OCI-LY3 (cell line): ENCODE results near the gene TNFAIP8L3.
"Not testable (repeated sequence)": the region's sequence is repeated elsewhere in the genome, so short reads cannot be mapped to it uniquely, and the experiment has no call there.

Source experiments
- H2AFZ ChIP-seq: fragments of 200-600, 300-600 bp; shearing (Covaris generic); 2 replicates; pipeline ENCODE4 v1.6.0; 2014; ENCODE audit warnings: antibody characterized with exemption, low read depth, low read length
- H3K27ac ChIP-seq: fragments of 200-600, 300-600 bp; sonication (generic); 2 replicates; pipeline ENCODE4 v1.5.1; 2014; ENCODE audit warnings: mild to moderate bottlenecking, low read length, moderate library complexity, mixed read lengths
- H3K27me3 ChIP-seq: fragments of 200-600, 300-600 bp; sonication (generic); 2 replicates; pipeline ENCODE4 v1.6.1; 2014; ENCODE audit warnings: low read depth, low read length, mixed read lengths
- H3K36me3 ChIP-seq: fragments of 200-600, 300-600 bp; sonication (generic); replicated peaks from 2 replicates; pipeline ENCODE3; 2014; ENCODE audit warnings: low read depth, low read length, mixed read lengths
- H3K4me1 ChIP-seq: fragments of 300-600, 200-600 bp; sonication (generic); 2 replicates; pipeline ENCODE4 v1.6.1; 2014; ENCODE audit warnings: low read length, mixed read lengths
- H3K4me2 ChIP-seq: fragments of 200-600, 300-600 bp; sonication (generic); 2 replicates; pipeline ENCODE4 v1.6.1; 2014; ENCODE audit warnings: low read length, mixed read lengths
- H3K4me3 ChIP-seq: fragments of 300-600, 200-600 bp; sonication (generic); 2 replicates; pipeline ENCODE4 v1.5.1; 2014; ENCODE audit warnings: antibody characterized with exemption, mild to moderate bottlenecking, low read length, moderate library complexity
- H3K79me2 ChIP-seq: fragments of 300-600, 200-600 bp; shearing (Covaris generic); 2 replicates; pipeline ENCODE4 v1.6.1; 2014; ENCODE audit warnings: mild to moderate bottlenecking, low read length, mixed read lengths
- H3K9ac ChIP-seq: fragments of 300-600, 200-600 bp; shearing (Covaris generic); 2 replicates; pipeline ENCODE4 v1.6.0; 2014; ENCODE audit warnings: mild to moderate bottlenecking, low read length, moderate library complexity
- H3K9me3 ChIP-seq: fragments of 200-600, 300-600 bp; shearing (Covaris generic); 2 replicates; pipeline ENCODE4 v1.6.1; 2014; ENCODE audit warnings: low read length, mixed read lengths; ENCODE audit not compliant: insufficient read depth
- H4K20me1 ChIP-seq: fragments of 200-600, 300-600 bp; sonication (generic); 2 replicates; pipeline ENCODE4 v1.6.1; 2016; ENCODE audit warnings: low read length, mixed read lengths; ENCODE audit not compliant: insufficient read depth
- EZH2phosphoT487 ChIP-seq: fragments of 200-600 bp; shearing (Covaris generic); IDR thresholded peaks from 2 replicates; pipeline ENCODE4 v1.6.1; 2018; ENCODE audit warnings: antibody characterized with exemption, mixed run types, low read depth
- TF ChIP-seq, protein P1 (sequence below): fragments of 200-600, 300-600 bp; sonication (generic); IDR thresholded peaks from 2 replicates; pipeline ENCODE4 v1.5.1; 2014; ENCODE audit warnings: antibody characterized with exemption, low read length, low read depth

The TNFAIP8L3 gene

DNA sequence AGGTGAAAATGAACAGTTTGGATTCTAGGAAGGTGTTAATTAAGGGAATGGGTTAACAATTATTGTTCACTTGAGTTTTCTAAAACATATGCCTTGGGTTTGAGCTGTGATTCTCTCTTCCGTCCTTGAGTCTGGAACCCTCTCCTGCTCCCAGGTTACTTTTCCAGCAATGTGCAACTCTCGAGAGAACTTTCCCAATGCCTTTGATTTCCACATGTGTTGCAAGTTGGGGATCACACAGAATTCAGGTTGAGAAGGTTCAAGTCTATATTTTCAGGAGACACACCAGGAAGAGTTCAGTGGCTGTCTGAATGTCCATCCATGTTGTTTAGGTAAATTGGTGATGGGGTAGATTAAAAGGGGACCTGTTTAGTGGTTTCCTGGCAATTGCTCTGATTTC is 48.7 kb downstream of the TNFAIP8L3 start:
- Histone ChIP-seq H3K27me3 (no peaks in the 10 kb centered on the region), H3K36me3 (no peaks in the 10 kb centered on the region)

DNA sequence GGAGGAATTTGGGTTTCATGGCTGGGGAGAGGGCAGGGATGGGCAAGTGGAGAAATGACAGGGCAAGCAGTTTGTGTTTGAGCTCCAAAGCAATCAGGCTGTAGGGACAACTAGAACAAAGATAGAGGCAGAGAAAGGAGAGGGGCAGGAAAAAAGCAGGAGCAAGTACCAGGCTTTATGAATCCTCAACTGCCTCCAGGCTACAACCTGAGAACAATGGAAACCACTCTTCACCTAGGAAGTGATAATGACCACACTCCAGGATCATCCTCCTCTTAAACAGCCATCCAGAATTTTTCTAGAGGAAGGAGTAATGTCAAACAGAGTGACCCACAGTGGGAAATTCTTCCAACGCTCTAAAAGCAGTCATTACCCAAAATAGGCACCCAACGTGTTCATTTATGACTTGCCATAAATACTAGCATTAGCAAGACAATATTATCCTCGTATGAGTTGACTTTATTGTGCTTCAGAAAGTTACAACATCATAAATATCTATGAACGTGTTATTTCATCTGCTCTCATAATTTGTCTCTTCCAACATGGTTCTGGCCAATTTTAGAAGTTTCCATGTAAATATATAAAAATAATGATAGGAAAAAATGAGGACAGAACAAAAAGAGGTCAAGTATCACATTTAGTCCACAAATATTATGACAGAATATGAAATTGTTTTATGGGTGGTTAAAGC is 50.5 kb downstream of the TNFAIP8L3 start:
- Histone ChIP-seq H3K27me3 (no peaks in the 10 kb centered on the region), H3K4me2 (no peak overlapping the region), H3K4me3 (no peak overlapping the region), H3K9me3 (no peaks in the 10 kb centered on the region), H3K79me2 (no peaks in the 10 kb centered on the region), H3K4me1 (peaks cover 1% of the 10 kb centered on the region; the same call in 1 of the 2 replicates), H2AFZ (no peak overlapping the region), H3K9ac (no peak overlapping the region), H3K36me3 (no peaks in the 10 kb centered on the region), H3K27ac (no peak overlapping the region), H4K20me1 (no peaks in the 10 kb centered on the region)
- TF ChIP-seq, protein P1, sequence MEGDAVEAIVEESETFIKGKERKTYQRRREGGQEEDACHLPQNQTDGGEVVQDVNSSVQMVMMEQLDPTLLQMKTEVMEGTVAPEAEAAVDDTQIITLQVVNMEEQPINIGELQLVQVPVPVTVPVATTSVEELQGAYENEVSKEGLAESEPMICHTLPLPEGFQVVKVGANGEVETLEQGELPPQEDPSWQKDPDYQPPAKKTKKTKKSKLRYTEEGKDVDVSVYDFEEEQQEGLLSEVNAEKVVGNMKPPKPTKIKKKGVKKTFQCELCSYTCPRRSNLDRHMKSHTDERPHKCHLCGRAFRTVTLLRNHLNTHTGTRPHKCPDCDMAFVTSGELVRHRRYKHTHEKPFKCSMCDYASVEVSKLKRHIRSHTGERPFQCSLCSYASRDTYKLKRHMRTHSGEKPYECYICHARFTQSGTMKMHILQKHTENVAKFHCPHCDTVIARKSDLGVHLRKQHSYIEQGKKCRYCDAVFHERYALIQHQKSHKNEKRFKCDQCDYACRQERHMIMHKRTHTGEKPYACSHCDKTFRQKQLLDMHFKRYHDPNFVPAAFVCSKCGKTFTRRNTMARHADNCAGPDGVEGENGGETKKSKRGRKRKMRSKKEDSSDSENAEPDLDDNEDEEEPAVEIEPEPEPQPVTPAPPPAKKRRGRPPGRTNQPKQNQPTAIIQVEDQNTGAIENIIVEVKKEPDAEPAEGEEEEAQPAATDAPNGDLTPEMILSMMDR, result no peak
- no peak for TF ChIP-seq EZH2phosphoT487

More for the DNA sequence above, 48.7 kb downstream of the TNFAIP8L3 start:
- Histone ChIP-seq H3K4me1 (peaks cover 5% of the 10 kb centered on the region; the same call in 1 of the 2 replicates), H3K27ac (no peak overlapping the region), H3K4me3 (no peak overlapping the region), H3K79me2 (no peaks in the 10 kb centered on the region), H3K9ac (no peak overlapping the region), H3K4me2 (no peak overlapping the region), H2AFZ (no peak overlapping the region), H3K9me3 (no peaks in the 10 kb centered on the region), H4K20me1 (no peaks in the 10 kb centered on the region)
- TF ChIP-seq, protein P1, result no peak
- TF ChIP-seq EZH2phosphoT487, result no peak

DNA sequence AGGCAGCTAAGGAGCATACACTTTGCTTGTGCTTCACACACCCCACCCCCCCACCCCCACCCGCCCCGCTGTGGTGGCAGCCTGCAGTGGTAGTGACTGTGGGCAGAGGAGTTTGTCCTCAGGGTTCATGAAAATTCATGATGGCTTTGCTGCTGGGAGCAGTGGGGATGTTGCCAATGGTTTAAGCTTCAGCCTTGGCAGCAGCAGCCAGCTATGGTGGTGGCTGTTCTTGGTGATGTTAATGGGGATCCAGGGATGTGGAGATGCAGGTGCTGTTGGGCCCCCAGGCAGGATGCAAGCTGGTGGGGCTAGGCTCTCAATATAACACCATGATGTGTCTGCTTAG is 55.8 kb downstream of the TNFAIP8L3 start:
- no peaks in the 10 kb centered on the region for H3K79me2 ChIP-seq
- no peak overlapping the region for H3K9ac ChIP-seq
- no peak overlapping the region for H3K27ac ChIP-seq
- H4K20me1 ChIP-seq, result no peaks in the 10 kb centered on the region
- no peaks in the 10 kb centered on the region for H3K36me3 ChIP-seq
- H2AFZ ChIP-seq, result no peak overlapping the region
- H3K27me3 ChIP-seq, result no peaks in the 10 kb centered on the region
- H3K9me3 ChIP-seq, result no peaks in the 10 kb centered on the region
- no peak overlapping the region for H3K4me2 ChIP-seq
- TF ChIP-seq, protein P1, result no peak
- no peaks in the 10 kb centered on the region for H3K4me1 ChIP-seq
- H3K4me3 ChIP-seq, result no peak overlapping the region

DNA sequence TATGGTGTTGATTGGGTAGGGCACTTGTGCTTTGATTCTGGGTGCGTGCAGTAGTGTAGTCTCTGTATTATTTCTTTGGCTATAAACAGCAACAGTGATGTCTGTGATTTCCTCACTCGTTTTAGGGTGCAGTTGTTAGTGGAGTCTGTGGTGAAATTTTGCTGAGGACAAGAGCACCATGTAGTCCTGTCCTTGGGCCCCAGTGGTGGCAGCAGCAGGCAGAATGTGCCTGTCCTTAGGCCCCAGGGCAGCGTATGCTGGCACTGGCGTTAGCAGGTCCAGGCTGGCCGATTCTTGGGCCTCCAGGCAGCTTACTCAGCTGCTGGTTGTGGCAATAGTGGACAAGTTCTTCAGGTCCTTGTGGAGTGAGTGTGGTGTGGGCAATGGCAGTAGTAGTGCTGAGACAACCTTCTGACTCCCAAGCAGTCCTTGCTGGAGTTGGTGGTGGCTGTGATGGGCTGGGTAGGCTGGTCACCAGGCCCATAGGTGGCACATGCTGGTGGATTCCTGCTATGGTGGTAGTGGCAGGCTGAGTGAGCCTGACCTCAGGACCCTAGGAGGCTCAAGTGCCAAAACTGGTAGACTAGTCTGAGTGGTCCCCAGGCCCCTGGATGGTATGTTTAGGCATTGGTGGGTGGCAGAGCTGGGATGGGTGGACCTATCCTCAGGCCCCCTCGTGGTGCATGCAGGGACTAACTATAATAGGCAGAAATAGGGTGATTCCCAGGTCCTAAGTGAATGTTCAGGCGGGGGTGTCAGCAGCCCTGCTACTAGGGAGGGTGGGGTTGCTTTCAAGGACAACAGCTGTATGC is 56.3 kb downstream of the TNFAIP8L3 start:
- Histone ChIP-seq H3K9me3 (no peaks in the 10 kb centered on the region), H3K79me2 (no peaks in the 10 kb centered on the region), H3K4me2 (no peak overlapping the region), H4K20me1 (no peaks in the 10 kb centered on the region), H2AFZ (no peak overlapping the region), H3K9ac (no peak overlapping the region), H3K36me3 (no peaks in the 10 kb centered on the region), H3K4me3 (no peak overlapping the region), H3K27me3 (no peaks in the 10 kb centered on the region), H3K27ac (no peak overlapping the region), H3K4me1 (no peaks in the 10 kb centered on the region)
- TF ChIP-seq, protein P1, result no peak

DNA sequence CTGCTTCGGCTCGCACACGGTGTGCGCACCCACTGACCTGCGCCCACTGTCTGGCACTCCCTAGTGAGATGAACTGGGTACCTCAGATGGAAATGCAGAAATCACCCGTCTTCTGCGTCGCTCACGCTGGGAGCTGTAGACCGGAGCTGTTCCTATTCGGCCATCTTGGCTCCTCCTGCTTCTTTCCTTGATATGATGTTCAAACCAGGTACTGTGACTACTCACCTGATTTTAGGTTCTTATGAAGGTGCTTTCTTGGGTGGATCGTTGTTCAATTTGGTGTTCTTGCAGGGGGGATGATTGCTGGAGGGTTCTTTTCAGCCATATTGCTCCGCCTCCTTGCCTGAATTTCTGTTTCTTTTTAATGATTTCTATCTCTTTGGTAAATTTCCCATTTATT is 57.2 kb downstream of the TNFAIP8L3 start:
- H3K79me2 ChIP-seq, H3K36me3 ChIP-seq, H3K4me2 ChIP-seq, H3K4me1 ChIP-seq, H3K9ac ChIP-seq, H3K9me3 ChIP-seq, H4K20me1 ChIP-seq, H2AFZ ChIP-seq, H3K4me3 ChIP-seq, H3K27ac ChIP-seq, H3K27me3 ChIP-seq: not testable (repeated sequence)
